ENCODE measurements around the gene SH2D5. TPM values are rescaled to one million over a fixed set of nuclear protein-coding genes. Genes with fewer than 3 reads are reported as not detected.

Gene SH2D5
- total and polyA plus RNA-seq, 2 donors (not counting 3 experiments of a cell fraction or from before 2014, with no cell fraction given) = 0.23 to 1.0 TPM

DNA sequence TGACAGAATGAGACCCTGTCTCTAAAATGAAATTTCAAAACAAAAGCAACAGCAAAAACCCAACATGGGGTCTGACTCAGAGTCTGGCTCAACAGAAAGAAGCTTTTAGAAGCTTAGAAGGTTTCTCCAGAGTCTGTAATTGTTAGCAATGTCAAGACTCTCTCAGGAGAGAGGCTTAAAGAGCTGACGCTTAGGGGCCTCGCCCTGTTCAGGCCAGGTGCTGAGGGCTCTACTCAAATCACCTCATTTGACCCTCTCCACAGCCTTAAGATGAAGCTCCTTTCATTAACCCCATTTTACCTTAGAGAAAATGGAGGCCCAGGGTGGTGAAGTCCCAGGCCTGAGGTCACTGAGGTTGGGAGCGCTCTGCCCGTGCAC is 9.4 kb downstream of the SH2D5 start:
- POLR2A ChIA-PET = interaction anchor here (0.6 kb wide), 1 partner anchor 10 kb away, joined by 3 read pairs; no protein-coding TSS in a partner anchor
- Histone ChIP-seq H4K20me1 (replicated peaks; ENCODE audit: control insufficient read depth, extremely low read depth, insufficient read depth, low read length) (no peaks in the 10 kb centered on the region), H3K9ac (replicated peaks; ENCODE audit: extremely low read depth, insufficient read depth, low read length) (no peak overlapping the region), H3K4me2 (ENCODE audit: insufficient read depth, low read length) (no peak overlapping the region), H3K27ac (ENCODE audit: insufficient read depth, low read depth, low read length) (no peak overlapping the region), H3K9me3 (replicated peaks; ENCODE audit: control insufficient read depth, insufficient read depth, low read length) (no peaks in the 10 kb centered on the region), H3K27me3 (ENCODE audit: control insufficient read depth in 2 of 2, insufficient read depth in 2 of 2, low read length in 2 of 2) (peaks cover 0 to 4% of the 10 kb centered on the region in 2 experiments), H3K4me3 (replicated peaks in 1 of 3; ENCODE audit: insufficient read depth in 1 of 3, low read depth in 1 of 3, low read length in 3 of 3) (no peak overlapping the region), H2AFZ (ENCODE audit: low read depth, low read length) (no peak overlapping the region), H3K36me3 (ENCODE audit: control insufficient read depth in 2 of 2, extremely low read depth in 1 of 2, insufficient read depth in 2 of 2, low read length in 2 of 2) (no peaks in the 10 kb centered on the region), H3K79me2 (ENCODE audit: control insufficient read depth, insufficient read depth, low read length) (no peaks in the 10 kb centered on the region), H3K9me1 (replicated peaks; ENCODE audit: control insufficient read depth, extremely low read depth, insufficient read depth, low read length) (no peaks in the 10 kb centered on the region), H3K4me1 (ENCODE audit: control insufficient read depth, extremely low read depth, insufficient read depth, low read length) (no peaks in the 10 kb centered on the region)
- dilution Hi-C loops (cut with MboI; ENCODE audit: extremely low pct_ligation_motif_present, low sequenced_read_pairs) (no loop called here), intact Hi-C loops (cut with micrococcal nuclease) (no loop called here)
- FAIRE-seq (no peak), DNase-seq (ENCODE audit: low read depth, low spot score) (no peak)
- no TSS peak for BruUV-seq (replicated peaks)
- TF ChIP-seq MYC (IDR thresholded peaks at IDR 0.05; ENCODE audit: low read depth, low read length) = no peak
- TF ChIP-seq POLR2A (IDR thresholded peaks at IDR 0.05; ENCODE audit: low read depth, low read length) = no peak
- no peak for TF ChIP-seq JUN (IDR thresholded peaks at IDR 0.05; ENCODE audit: borderline replicate concordance, insufficient read depth, insufficient read length, low read depth)
- no peak for TF ChIP-seq GATA2 (IDR thresholded peaks at IDR 0.05; ENCODE audit: insufficient read depth, insufficient read length, low read depth, low read length)
- TF ChIP-seq EZH2 (IDR thresholded peaks at IDR 0.05; ENCODE audit: borderline replicate concordance, low read depth, low read length, severe bottlenecking) = no peak
- TF ChIP-seq, protein P1, sequence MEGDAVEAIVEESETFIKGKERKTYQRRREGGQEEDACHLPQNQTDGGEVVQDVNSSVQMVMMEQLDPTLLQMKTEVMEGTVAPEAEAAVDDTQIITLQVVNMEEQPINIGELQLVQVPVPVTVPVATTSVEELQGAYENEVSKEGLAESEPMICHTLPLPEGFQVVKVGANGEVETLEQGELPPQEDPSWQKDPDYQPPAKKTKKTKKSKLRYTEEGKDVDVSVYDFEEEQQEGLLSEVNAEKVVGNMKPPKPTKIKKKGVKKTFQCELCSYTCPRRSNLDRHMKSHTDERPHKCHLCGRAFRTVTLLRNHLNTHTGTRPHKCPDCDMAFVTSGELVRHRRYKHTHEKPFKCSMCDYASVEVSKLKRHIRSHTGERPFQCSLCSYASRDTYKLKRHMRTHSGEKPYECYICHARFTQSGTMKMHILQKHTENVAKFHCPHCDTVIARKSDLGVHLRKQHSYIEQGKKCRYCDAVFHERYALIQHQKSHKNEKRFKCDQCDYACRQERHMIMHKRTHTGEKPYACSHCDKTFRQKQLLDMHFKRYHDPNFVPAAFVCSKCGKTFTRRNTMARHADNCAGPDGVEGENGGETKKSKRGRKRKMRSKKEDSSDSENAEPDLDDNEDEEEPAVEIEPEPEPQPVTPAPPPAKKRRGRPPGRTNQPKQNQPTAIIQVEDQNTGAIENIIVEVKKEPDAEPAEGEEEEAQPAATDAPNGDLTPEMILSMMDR (IDR thresholded peaks at IDR 0.05; ENCODE audit: extremely low read depth in 1 of 2, insufficient read depth in 1 of 2, low read depth in 1 of 2, low read length in 2 of 2) = no peak
- TF ChIP-seq FOS (IDR thresholded peaks at IDR 0.05; ENCODE audit: borderline replicate concordance, insufficient read depth, low read length) = no peak
- no peak for TF ChIP-seq POLR2AphosphoS5 (IDR thresholded peaks at IDR 0.05; ENCODE audit: insufficient read depth, low read depth, low read length)
- TF ChIP-seq, protein P2, sequence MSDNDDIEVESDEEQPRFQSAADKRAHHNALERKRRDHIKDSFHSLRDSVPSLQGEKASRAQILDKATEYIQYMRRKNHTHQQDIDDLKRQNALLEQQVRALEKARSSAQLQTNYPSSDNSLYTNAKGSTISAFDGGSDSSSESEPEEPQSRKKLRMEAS (IDR thresholded peaks at IDR 0.05; ENCODE audit: insufficient read depth, insufficient read length) = no peak
- CTCF ChIA-PET = no interaction called here

All from endothelial cell of umbilical vein (primary cell).